GM06990 (cell line): Measurements from ENCODE around the gene LRRTM2.
"Not testable (repeated sequence)": the region's sequence is repeated elsewhere in the genome, so short reads cannot be mapped to it uniquely, and the experiment has no call there.

Experiments
- DNase-seq: peaks from one replicate; pipeline ENCODE4 v3.0.0-alpha.2; 2011; ENCODE audit not compliant: insufficient read length; ENCODE audit errors: extremely low read depth
- H3K27me3 ChIP-seq: replicated peaks from 2 replicates; pipeline ENCODE4 v1.6.0; 2011; ENCODE audit warnings: low read length; ENCODE audit not compliant: control insufficient read depth, insufficient read depth
- H3K36me3 ChIP-seq: 2 replicates; pipeline ENCODE4 v1.5.1; 2011; ENCODE audit warnings: low read length; ENCODE audit not compliant: control insufficient read depth, insufficient read depth
- H3K4me3 ChIP-seq: replicated peaks from 2 replicates; pipeline ENCODE4 v1.5.1; 2011; ENCODE audit warnings: low read depth, mild to moderate bottlenecking, control low read depth, low read length
- TF ChIP-seq, protein P1 (sequence below): IDR thresholded peaks from 2 replicates; pipeline ENCODE4 v1.5.1; 2011; ENCODE audit warnings: low read length, control low read depth, mild to moderate bottlenecking, inconsistent platforms; ENCODE audit not compliant: insufficient read depth, poor library complexity, severe bottlenecking

LRRTM2 gene

DNA sequence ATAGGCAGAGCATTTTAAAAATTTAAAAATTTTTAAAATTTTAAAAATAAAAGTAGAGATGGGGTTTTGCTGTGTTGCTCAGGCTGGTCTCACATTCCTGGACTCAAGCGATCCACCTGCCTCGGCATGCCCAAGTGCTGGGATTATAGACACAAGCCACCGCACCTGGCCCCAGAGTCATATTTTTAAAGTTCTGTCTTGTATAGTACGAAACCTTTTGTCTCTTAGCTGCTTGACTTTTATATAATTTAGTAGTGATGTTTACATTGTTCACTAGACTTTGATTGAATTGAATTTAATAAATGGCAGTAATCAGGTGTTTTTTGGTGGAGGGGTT is 31.0 kb downstream of the LRRTM2 start:
- Histone ChIP-seq H3K36me3 (no peaks in the 10 kb centered on the region), H3K4me3 (no peak overlapping the region), H3K27me3 (no peaks in the 10 kb centered on the region)
- no peak for DNase-seq
- TF ChIP-seq, protein P1, sequence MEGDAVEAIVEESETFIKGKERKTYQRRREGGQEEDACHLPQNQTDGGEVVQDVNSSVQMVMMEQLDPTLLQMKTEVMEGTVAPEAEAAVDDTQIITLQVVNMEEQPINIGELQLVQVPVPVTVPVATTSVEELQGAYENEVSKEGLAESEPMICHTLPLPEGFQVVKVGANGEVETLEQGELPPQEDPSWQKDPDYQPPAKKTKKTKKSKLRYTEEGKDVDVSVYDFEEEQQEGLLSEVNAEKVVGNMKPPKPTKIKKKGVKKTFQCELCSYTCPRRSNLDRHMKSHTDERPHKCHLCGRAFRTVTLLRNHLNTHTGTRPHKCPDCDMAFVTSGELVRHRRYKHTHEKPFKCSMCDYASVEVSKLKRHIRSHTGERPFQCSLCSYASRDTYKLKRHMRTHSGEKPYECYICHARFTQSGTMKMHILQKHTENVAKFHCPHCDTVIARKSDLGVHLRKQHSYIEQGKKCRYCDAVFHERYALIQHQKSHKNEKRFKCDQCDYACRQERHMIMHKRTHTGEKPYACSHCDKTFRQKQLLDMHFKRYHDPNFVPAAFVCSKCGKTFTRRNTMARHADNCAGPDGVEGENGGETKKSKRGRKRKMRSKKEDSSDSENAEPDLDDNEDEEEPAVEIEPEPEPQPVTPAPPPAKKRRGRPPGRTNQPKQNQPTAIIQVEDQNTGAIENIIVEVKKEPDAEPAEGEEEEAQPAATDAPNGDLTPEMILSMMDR = no peak

DNA sequence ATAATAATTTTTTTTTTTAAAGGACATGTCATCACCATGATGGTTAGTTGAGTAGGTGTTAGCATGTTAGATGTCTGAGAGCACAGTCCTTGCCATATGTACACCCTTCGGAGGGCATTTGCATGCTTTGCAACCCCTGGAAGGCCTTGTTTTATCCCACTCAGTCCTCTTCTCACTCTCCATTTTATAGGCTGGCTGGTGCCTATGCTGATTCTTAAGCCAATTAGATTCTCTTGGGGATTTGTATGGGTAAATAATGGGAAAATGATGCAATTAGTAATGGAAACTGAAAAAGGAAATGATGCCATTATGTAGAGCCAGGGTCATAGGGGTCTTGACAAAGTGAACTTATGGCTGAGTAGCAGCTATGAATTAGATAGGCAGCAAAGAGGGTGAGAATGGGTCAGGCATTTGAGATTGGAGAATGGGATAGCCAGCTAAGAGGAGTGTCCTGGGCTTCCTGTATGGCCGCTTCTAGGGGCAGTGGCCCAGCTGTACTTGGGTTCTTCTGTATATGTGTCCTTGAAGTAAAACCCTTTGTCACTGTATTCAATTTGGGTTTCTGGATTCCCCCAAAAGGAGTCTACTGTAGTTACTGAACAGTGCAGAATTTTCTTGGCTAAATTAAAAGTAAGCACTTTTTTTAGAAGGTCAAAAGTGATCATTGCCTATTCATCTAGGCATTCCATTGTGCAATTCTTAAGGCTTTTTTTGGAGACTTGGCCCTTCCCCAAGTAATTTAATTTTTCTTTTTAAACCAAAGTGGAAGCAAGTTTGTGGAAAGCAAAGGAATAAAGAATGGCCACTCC is 31.6 kb downstream of the LRRTM2 start:
- TF ChIP-seq, protein P1 = no peak
- no peak overlapping the region for H3K4me3 ChIP-seq
- no peak for DNase-seq
- H3K36me3 ChIP-seq = no peaks in the 10 kb centered on the region
- no peaks in the 10 kb centered on the region for H3K27me3 ChIP-seq

DNA sequence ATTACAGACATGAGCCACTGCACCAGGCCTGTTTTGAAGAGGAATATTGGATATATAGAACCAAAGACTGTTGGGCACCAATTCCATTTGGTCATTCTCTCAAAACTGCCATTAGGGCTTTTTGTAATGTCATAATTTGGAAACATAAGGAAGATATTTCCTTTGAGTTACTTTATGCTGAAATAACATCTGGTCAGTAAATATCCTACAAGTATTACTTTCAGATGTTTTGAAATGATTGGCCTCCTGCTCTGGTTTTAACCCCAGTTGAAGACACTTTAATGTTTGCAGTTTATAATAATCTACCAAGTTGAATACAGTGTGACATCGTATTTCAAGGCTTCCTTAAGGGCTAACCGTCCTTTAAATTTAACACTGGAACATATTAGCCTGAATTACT is 33.6 kb downstream of the LRRTM2 start:
- no peak for DNase-seq
- no peaks in the 10 kb centered on the region for H3K27me3 ChIP-seq
- H3K36me3 ChIP-seq = no peaks in the 10 kb centered on the region
- TF ChIP-seq, protein P1 = no peak
- no peak overlapping the region for H3K4me3 ChIP-seq

DNA sequence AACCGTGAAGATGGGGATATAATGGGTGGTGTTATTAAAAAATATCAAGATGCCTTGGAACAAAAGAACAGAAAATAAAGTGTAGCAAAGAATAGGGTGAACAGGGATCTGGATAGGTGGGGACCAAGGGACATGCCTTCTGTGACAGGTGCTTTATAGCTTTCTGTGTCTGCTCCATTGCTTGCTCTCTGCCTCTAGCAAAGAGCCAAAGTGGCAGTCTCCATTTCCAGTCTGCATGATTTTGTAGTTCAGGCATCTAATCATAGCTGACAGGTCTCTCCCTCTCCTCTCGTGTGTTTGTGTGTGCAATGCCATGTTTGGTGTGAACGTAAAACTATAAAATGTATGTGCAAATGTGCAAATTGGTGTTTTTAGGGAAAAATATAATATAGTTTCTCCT is 35.0 kb downstream of the LRRTM2 start:
- H3K27me3 ChIP-seq = no peaks in the 10 kb centered on the region
- H3K4me3 ChIP-seq = no peak overlapping the region
- DNase-seq = no peak
- TF ChIP-seq, protein P1 = no peak
- H3K36me3 ChIP-seq = no peaks in the 10 kb centered on the region

DNA sequence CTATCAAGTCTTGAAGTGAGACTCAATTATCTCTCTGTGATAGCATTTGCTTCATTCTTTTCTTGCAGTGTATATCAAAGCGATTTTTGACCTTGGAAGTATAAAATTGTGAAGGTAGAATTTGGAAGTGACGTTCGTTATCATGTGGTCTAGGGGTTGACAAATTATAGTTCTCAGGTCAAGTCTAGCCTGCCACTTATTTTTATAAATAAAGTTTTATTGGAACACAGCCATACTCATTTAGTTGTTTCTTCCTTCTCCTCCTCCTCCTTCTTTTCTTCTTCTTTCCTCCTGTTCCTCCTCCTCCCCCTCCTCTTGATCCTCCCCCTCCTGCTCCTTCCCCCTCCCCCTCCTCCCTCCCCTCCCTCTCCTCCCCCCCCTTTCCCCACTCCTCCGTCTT is 38.0 kb downstream of the LRRTM2 start:
- DNase-seq = no peak
- Histone ChIP-seq H3K36me3 (no peaks in the 10 kb centered on the region), H3K27me3 (no peaks in the 10 kb centered on the region), H3K4me3 (no peak overlapping the region)
- TF ChIP-seq, protein P1 = no peak

DNA sequence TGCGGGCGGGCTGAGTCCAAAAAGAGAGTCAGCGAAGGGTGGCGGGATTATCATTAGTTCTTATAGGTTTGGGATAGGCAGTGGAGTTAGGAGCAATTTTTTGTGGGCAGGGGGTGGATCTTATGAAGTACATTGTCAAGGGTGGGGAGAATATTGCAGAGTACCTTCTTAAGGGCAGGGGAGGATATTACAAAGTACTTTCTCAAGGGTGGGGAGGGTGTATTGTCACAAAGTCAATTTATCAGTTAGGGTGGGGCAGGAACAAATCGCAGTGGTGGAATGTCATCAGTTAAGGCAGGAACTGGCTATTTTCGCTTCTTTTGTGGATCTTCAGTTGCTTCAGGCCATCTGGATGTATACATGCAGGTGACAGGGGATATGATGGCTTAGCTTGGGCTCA is 40.3 kb downstream of the LRRTM2 start:
- DNase-seq, H3K27me3 ChIP-seq: not testable (repeated sequence)

More for the DNA sequence above, 40.3 kb downstream of the LRRTM2 start:
- H3K4me3 ChIP-seq, H3K36me3 ChIP-seq: not testable (repeated sequence)
